HG02623 (cell line): Measurements from ENCODE around the gene STK11IP.
A peak's percentile ranks its signal among the peaks of the same experiment; 100 is the strongest.

Source experiments
- ATAC-seq: cut with Tn5 transposase; IDR thresholded peaks from one replicate; pipeline ENCODE4 v1.9.1; 2021; ENCODE audit warnings: moderate library complexity; ENCODE audit not compliant: unreplicated experiment

STK11IP gene

DNA sequence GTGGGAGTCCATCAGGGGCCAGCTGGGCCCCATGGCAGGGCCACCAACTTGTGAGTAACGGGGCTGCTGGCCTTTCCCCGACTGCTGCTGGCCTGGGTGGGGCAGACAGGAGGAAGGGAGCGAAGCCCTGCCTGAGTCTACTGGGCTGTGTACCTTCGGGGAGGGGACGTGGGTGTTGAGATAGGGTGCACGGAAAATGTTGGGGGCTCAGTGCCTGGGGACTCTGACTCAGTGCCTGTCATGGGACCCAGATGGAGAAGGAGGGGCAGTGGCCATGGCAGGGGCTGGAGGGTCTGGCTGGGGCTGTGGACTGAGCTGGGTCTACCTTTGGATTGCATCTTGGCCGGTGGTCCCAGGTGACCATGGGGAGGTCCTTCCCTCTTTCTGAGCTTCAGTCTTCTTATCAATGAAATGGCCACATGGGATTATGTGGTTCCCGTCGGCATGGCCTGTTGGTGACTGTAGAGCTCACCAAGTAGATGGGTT is 33.8 kb downstream of the STK11IP start:
- no peak for ATAC-seq

DNA sequence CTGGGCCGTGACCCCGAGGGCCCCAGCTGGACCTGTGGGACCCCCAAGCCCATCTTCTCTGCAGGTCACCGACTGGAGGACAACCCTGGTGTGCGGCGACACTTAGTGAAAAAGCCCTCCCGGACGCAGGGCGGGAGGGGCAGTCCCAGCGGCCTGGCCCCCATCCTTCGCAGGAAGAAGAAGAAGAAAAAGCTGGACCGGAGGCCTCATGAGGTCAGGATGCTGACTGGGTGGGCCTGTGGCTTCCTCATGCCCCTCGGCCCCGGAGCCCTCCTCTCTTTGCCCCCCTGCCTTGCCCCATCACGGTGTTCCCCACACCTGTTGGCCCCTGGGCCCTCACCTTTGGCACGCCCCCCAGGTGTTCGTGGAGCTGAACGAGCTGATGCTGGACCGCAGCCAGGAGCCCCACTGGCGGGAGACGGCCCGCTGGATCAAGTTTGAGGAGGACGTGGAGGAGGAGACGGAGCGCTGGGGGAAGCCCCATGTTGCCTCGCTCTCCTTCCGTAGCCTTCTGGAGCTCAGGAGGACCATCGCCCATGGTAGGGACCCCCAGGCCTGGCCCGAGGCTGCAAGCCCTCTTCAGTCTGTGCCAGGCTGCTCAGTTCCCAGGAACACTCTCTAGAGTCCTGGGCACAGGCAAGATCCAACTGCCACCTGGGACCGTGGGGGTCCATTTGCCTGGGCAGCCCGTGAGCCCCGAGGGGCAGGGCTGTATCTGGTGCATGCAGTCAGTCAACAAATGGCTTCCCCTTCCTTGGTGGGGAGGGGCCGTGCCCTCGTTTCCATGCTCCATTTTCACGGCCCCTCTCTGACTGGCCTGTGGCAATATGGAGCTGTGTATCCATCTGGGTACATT is 34.5 kb downstream of the STK11IP start:
- no peak for ATAC-seq

DNA sequence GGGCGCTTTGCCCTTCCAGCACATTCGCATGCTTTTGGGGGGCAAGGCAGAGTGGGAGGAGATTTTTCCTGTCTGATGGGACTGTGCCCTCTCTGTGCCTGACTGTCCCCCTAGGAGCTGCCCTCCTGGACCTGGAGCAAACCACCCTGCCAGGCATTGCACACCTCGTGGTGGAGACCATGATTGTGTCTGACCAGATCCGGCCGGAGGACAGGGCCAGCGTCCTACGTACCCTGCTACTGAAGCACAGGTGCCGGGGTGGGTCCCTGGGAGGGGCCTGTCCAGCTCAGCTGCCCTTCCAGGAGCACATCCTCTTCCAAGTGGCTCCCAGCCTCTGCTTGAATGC is 35.1 kb downstream of the STK11IP start:
- ATAC-seq = no peak

DNA sequence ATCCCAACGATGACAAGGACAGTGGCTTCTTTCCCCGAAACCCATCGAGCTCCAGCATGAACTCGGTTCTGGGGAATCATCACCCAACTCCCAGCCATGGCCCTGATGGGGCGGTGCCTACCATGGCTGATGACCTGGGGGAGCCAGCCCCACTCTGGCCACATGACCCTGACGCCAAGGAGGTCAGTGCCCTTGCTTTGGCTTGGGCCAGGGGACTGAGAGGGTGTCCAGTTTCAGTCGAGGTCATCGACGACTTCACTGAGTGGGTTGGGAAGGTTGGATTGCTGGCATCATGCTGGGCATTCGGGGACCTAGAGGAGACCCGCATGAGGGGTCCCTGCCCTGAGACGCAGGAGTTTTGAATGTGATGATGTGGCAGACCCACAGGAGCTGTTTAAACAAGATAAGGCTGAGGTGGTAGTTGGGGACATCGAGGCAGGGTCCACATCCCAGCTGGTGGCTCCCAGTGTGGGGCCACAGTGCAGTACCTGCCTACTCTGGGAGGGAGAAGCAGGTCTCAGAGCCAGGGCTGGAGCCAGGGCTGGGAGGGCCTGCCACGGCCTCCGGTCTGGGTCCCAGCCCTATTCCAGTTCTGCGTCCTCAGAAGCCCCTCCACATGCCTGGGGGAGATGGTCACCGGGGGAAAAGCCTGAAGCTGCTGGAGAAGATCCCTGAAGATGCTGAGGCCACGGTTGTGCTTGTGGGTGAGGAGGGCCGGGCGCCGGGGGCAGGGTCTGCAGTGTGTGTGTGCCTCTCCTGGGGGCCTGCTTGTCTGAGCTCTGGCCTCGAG is 35.8 kb downstream of the STK11IP start:
- no peak for ATAC-seq

DNA sequence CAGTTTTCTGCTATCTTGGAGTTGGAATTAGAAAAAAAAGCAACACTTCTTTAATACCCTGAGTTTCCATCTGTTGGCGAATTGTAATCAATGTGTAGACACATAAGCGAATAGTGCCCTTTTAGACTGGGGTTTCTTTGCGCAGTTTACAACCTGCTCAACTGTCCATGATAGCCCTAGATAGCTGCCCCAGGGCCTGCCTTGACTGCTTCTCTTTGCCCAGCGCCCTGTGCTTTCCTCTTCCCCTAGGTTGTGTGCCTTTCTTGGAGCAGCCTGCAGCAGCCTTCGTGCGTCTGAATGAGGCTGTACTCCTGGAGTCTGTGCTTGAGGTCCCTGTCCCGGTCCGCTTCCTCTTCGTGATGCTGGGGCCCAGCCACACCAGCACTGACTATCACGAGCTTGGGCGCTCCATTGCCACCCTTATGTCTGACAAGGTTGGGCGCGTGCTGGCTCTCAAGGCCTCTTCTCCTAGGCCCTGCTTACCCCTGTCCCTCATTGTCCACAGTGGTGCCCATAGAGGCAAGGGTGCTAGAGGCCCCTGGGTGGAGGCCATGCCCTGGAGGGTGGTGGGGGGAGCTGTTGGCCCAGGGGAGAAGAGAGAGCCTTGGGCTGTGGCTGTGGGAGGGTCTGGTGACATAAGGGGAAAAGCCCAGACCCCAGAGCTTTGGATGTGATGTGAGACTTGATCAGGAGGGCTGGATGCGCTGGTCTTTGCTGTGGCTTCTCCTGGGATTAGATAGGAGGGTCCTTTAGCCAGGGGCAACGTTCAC is 36.7 kb downstream of the STK11IP start:
- ATAC-seq = no peak

DNA sequence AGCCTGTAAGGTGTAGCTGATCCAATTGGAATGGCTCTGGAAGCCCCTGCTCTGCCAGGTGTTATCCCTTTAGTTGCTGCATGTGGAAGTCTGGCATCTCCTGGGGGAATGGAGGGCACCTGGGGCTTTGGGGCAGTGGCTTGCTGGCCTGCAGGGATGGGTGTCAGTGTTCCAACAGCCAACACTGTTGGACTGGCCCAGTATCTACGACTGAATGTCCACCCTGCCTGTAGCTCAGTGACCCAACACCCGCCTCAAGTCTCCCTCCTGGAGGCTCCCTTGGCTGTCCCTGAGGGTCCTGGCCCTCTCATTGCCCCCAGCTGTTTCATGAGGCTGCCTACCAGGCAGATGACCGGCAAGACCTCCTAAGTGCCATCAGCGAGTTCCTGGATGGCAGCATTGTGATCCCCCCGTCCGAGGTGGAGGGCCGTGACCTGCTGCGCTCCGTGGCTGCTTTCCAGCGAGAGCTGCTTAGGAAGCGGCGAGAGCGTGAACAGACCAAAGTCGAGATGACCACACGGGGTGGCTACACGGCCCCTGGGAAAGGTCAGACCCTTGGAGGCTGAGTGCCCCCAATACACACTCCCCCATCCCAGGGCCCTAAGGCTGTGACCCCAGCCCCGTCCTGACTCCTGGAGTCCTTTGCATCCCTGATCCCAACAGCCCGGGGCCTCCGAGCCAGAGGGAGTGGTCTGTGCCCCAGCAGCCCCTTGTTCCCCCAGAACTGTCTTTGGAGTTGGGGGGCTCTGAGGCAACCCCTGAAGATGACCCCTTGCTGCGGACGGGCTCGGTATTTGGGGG is 37.5 kb downstream of the STK11IP start:
- no peak for ATAC-seq

DNA sequence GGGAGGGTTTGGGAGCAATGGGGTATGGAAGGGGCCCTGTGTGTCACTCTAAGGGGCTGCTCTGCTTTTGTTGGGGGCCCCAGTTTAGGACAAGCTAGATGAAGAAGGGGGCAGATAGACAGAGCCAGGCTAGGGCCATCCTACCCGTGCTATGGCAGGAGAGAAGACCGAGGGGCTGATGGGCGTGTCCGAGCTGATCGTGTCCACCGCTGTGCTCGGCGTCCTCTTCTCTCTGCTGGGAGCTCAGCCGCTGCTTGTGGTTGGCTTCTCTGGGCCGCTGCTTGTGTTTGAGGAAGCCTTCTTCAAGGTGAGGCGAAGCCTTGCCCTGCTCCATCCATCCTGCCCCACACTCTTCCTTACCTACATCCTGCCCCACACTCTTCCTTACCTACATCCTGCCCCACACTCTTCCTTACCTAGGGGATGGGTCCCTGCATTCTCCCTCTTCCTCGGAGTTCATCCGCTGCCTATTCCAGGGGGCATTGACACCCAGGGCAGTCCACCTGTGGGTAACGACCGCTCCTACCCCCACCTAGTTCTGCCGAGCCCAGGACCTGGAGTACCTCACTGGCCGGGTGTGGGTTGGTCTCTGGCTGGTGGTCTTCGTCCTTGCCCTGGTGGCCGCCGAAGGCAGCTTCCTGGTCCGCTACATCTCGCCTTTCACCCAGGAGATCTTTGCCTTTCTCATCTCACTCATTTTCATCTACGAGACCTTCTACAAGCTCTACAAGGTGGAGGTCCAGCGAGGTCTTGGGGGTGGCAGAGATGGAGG is 38.7 kb downstream of the STK11IP start:
- ATAC-seq = no peak

DNA sequence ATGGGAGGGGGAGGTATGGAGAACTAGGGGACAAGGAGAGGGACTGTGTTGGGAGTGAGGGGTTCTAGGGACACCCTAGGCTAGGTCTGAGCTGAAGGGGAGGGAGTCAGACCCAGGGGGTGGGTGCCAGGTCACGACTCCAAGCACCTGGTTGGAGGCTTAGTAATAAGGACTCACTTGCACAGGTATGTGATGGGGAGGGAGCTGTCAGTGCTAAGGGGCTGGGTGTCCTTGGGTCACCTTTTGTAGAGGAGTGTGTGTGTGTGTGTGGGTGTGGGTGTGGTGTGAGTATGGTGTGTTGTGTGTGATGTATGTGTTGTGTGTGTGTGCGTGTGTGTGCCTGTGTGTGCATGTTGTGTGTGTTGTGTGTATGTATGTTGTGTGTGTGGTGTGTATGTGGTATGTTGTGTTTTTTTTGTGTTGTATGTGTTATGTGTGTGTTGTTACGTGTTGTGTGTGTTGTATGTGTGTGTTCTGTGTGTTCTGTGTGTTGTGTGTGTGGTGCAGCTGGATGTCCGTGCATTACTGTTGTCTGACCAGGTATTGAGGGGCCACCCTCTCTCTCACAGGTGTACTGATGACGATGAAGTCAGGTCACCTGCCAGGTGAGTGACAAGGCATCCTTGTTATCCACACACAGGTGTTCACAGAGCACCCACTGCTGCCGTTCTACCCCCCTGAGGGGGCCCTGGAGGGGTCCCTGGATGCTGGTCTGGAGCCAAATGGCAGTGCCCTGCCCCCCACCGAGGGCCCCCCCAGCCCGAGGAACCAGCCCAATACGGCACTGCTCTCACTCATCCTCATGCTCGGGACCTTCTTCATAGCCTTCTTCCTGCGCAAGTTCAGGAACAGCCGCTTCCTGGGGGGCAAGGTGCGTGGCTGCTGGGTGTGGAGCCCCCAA is 39.5 kb downstream of the STK11IP start:
- no peak for ATAC-seq

DNA sequence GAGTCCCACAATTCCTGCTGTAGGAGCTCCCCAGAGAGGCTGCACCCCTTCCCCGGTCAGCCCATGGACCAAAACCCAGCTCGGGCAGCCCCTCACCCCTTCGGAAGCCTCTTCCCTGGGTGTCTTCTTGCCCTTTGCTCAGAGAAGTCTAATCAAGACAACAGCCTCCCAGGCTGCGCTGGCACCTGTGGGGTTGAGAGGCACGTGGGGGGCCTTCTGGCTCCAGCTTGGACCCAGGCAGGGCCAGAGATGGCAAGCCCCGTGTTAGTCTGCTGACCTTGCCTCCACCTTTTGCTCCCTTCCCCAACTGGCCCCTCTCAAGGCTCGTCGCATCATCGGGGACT is 40.2 kb downstream of the STK11IP start:
- no peak for ATAC-seq

DNA sequence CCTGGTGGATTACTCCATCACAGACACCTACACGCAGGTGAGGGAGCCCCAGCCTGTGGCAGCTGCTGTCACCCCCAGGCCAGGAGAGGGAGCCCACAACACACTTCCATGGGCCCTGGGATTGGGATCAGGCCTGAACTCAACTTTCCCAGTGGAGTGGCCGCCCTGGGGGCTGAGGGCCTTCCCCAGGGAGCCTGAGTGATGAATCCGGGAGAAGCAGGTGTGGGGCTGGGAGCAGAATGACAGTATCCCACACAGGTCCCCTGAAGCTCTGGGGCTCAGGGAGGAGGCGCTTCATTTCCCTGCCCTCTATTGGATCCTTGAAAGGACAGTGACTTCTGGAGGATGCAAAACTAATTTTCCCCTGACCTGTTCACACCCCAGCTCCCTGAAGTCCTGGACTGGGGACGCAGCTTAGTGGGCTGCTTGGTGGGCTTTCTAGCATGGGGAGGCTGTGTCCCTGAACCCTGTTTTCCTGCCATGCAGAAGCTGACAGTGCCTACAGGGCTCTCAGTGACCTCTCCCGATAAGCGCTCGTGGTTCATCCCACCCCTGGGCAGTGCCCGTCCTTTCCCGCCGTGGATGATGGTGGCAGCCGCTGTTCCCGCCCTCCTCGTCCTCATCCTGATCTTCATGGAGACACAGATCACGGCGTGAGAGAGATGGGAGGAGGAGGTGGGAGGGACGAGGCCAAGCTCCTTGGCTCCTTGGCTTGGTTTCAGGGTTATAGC is 40.7 kb downstream of the STK11IP start:
- ATAC-seq = no peak

DNA sequence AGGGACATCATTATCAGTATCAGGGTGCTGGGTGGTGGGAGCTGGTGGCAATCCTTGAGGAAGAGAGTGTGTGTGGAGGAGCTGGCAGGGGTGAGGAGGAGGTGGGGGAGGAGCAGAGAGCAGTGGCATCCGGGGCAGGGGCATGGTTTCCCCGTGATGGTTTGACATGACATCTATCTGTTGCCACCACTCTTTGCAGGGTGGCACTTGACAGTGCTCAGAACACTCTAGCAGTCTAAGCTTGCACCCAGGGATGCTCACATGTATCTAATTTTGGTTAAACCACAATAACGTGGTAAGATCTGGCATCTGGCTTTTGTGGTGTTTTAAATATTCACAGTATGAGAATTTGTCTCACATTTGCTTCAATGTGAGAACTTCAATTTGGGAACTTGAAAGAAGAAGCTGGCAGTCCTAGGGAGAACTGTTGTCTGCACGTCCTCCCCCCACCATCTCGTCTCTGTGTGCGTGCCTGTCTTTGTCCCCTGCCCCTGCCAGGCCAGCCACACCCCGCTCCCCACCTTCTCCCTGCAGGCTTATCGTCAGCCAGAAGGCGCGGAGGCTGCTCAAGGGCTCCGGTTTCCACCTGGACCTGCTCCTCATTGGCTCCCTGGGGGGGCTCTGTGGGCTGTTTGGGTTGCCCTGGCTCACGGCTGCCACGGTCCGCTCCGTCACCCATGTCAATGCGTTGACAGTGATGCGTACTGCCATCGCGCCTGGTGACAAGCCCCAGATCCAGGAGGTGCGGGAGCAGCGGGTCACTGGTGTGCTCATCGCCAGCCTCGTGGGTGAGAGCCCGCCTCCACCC is 41.5 kb downstream of the STK11IP start:
- no peak for ATAC-seq

DNA sequence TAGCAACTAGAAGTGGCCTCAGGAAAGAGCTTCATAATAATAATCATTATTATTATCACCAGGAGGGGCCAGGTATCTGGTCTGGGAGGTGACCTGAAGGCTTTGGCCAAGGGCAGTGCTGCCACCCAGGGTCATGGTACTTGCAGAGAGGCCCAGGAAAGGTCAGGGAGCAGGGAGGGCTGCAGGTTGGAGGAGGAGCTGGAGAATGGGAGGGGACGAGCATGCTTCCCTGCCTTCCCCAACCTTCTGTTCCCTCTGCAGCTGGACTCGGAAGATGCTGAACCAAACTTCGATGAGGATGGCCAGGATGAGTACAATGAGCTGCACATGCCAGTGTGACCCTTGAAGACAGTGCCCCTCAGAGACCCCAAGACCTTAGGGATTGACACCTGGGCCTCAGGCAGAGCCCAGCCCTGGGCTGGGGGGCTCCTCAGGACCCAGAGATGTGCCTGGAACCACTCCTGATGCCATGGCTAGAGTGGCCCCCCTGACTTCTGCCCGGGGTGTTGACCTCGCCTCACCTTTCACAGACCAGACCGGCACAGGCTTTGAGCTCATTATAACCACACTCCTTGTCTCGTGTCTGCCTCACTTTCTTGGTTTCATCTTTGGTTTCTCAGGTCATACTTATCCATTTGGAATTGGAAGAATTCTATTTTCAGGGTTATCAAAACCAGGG is 43.9 kb downstream of the STK11IP start:
- ATAC-seq = no peak

DNA sequence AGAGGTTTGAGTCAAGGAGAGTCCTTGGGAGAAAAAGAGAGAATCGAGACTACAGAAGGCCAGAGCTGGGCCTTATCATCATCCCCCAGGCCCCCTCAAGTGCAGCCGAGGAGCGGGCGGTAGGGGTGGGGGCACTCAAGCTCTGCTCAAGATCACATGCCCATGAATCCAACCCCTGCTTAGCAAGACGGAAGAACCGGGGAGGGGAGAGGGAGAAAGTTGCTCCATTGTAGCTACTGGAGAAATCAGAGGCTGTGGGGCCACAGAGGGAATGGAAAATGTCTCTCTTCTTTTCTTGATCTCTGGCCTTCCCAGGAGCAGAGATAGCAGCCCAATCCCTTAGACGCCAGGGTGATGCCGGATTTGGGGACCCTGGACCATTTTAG is 44.4 kb downstream of the STK11IP start:
- ATAC-seq = no peak

DNA sequence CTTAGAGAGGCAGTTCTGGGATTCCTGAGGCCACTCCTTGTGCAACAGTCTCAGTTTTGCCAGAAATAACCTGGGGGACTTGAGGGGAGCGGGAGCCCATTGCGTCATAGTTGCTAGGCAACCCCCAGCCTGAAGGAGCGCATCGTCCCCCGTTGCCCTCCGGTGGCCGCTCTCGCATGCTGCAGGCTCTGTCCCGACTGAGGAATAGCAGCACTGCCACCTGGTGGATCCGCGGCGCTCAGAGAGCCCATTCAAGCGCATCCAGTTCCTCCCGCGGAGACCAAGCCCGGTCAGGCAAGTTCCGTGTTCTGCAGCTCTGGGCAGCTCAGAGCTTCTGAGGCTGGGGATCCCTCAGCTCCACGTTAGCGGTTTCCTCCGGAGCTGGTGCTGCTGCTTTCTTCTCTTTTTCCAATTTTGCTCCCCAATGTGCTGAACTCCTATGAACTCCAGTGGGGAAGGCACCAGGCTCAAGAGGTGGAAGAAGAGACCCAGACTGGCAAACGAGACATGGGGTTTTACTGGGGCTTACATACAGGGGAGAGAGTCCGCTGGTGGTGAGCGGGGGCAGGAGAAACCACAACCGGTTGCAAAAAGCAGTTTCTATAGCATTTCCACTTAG is 44.9 kb downstream of the STK11IP start:
- ATAC-seq = peak; percentile 99

DNA sequence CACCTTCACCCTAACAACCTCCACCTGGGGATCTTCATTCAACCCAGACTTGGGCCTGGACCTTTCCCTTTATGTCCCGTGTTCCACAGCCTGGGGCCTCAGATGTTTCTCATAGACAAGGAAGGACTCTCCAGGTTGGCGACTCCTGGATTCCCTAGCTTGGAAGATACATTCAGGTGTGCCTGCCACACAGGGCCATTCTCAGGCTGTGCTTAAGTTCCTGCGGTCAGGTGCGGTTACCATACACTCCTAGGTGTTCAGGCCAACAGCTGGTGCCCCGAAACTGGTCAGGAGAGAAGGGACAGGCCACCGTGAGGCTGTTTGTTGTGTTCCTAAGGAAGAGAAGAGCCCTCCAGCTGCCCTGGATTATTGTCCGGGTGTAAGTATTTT is 45.4 kb downstream of the STK11IP start:
- no peak for ATAC-seq

DNA sequence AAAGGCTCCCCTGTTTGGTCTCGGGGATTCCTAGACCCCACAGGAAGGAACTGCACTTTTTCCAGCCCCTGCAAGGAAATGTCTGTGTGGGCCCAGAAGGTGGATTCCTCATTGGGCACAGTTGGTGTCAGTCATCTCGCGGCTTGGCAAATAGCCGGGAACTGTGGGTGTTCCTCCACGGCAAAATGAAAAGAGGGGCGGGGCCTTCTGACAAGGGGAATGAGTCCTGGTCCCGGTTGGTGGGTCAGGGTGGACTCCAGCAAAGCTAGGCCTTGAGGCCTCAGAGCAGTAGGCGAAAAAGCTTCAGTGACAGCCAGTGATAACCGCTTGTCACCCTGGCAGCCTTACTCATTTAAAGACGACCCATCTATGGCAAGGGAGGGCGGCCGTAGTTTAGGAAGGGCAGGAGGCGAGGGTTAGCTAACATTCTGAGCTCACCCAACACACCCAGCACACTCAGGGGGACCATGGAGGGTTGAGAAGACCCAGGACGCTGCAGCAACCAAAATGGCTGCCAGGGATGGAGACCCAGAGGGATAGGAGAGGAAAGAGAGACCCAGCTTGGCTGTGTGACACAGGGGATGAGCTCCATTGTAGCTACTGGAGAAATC is 46.2 kb downstream of the STK11IP start:
- no peak for ATAC-seq
